ENCODE data around the gene DYRK1A.
"Not testable (repeated sequence)": the region's sequence is repeated elsewhere in the genome, so short reads cannot be mapped to it uniquely, and the experiment has no call there.

Gene DYRK1A

DNA sequence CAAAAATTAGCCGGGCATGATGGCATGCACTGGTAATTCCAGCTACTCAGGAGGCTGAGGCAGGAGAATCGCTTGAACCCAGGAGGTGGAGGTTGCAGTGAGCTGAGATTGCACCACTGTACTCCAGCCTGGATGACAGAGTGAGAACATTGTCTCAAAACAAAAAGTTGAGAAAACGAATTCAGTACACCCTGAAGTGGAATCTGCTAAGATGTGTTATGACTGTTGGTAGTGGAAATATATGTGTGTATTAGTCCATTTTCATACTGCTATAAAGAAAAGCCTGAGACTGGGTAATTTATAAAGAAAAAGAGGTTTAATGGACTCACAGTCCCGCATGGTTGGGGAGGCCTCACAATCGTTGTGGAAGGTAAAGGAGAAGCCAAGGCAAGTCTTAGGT, 158.4 kb downstream of the DYRK1A start:
- DNase-seq (ENCODE audit: low read depth in 2 of 3, low spot score in 2 of 3) = not testable (repeated sequence)

DNA sequence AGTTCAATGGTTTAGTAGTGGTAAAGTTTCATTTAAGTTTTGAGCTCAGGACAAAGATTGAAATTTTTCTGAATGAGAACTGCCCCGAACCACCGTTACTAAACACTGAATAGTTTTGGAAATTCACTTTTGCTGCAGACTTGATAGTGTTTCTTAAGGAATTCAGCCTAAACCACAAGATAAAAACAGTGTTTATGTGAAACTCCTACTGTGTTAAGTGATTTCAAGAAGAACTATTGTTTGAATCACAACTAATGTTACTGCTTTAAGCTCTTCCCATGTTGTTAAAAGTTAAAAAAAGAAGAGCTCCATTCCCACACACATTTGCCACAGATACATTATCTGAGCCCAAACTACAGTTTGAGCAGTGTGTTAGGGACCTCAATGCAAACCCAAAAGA, 159.2 kb downstream of the DYRK1A start:
- no peak for DNase-seq (ENCODE audit: low read depth in 2 of 3, low spot score in 2 of 3)

- no peak for DNase-seq (ENCODE audit: low read depth in 2 of 3, low spot score in 2 of 3)
Observed at GRCh38 chr21:37527103-37527502, 160.5 kb downstream of the DYRK1A start.

GRCh38 chr21:37527716-37528115, 161.1 kb downstream of the DYRK1A start:
- DNase-seq (ENCODE audit: low read depth in 2 of 3, low spot score in 2 of 3) = no peak

GRCh38 chr21:37528150-37528937, 161.8 kb downstream of the DYRK1A start:
- no peak for DNase-seq (ENCODE audit: low read depth in 2 of 3, low spot score in 2 of 3)

GRCh38 chr21:37529649-37530048, 163.1 kb downstream of the DYRK1A start:
- no peak for DNase-seq (ENCODE audit: low read depth in 2 of 3, low spot score in 2 of 3)

DNA sequence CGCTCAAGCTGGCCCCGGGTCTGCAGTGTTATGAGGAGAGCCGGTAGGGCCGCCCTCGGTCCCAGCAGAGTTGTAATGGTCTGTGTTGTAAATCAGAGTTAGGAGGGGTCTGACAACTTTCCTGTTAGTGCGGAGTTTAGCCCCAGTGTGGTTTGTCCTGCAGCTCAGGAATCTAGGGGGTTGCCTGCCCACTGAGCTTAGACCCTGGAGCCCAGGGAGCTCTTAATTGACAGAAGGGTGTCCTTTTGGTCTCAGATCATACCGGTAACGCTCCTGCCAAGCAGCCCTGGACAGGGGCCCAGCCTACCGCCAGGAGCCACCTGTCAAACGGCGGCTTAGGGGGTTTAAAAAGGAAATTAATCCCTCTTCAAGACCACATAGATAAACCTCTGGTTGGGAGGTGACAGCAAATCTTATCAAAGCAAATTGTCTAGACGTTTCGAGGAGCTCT, 164.4 kb downstream of the DYRK1A start:
- no peak for DNase-seq (ENCODE audit: low read depth in 2 of 3, low spot score in 2 of 3)

DNA sequence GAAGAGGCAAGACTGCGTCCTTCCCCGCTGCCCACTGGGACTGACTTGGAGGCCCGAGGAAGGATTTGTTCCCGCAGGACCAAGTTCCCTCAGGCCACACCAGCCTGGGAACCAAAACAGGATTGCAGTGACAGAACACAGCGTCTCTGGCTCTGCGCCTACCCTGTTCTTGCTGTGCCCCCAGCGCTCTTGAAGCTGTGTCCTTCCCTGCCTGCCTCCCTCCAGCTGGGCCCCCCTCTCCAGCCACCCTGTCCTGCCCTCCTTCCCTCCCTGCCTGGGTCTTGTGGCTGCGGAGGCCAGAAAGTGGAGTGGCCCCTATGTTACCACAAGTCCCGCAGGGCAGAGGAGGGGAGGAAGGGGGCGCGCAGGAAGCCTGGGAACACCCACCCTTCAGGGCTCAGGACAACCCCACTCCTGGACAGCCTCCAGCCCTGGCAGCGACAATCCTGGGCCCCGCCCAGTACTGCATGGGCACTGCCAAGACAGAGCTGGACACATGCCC, 164.9 kb downstream of the DYRK1A start:
- DNase-seq (ENCODE audit: low read depth in 2 of 3, low spot score in 2 of 3) = no peak

DNA sequence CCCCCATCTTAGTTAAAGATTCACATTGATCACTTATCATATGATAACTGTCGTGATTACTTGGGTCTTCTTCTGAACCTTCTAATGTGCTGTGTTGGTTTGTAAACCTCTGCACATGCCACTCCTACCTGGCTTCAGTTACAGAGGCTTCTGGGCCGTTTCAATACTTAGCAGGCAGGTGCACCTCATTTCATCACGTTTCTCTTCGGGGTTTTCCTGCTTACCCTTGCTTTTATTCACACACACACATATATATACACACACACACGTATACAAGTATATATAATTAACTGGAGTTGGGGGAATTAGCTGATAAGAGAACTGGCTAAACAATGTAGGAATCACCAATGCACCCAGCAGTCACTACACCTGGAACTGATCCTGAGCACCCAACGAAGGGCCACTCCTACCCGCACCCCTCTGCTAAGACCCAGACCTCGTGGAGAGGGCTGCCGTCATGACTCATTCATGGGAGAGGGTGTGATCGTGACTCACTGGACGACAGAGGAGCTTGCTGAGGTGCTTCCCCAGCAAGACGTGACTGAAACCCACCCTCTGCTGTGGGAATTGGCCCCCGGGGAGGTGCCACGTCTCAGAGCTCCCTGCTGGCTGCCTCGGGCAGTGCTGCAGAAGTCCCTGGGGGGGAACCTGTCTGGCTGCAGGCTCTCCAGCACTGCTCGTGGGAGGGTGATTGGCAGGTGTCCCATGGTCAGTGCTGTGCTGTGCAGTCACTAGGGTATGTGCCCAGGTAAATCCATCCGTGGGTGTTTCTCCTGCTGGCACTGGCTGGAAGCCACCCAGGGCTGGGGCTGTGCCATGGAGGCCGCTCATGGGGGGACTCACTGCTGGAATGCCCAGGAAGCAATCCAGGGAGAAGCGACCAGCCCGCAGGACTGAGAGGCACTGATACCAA, 166.6 kb downstream of the DYRK1A start:
- DNase-seq (ENCODE audit: low read depth in 2 of 3, low spot score in 2 of 3) = peak in 2 of 3 experiments; percentile 13 to 14

- no peak for DNase-seq (ENCODE audit: low read depth in 2 of 3, low spot score in 2 of 3)
Observed at GRCh38 chr21:37534431-37534830, 167.9 kb downstream of the DYRK1A start.

DNA sequence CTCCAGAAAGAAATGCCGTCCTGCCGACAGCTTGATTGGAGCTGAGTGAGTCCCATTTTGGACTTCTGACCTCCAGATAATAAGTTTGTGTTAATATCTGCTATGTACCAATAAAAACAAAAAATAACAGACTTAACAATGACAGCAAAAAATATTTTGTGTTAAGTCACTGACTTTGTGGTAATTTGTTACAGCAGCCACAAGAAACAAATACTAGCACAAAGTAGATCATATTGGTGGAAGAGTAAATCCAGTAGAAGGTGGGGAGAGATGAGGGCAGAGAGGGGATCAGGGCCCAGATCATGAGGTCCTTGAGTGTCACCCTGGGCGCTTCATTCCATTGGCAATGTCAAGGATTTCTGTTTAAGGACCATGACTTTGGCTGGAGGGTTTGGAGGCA, 168.6 kb downstream of the DYRK1A start:
- no peak for DNase-seq (ENCODE audit: low read depth in 2 of 3, low spot score in 2 of 3)

GRCh38 chr21:37535672-37536071, 169.1 kb downstream of the DYRK1A start:
- no peak for DNase-seq (ENCODE audit: low read depth in 2 of 3, low spot score in 2 of 3)

- DNase-seq (ENCODE audit: low read depth in 2 of 3, low spot score in 2 of 3) = no peak
Observed at GRCh38 chr21:37536616-37537278, 170.2 kb downstream of the DYRK1A start.

DNA sequence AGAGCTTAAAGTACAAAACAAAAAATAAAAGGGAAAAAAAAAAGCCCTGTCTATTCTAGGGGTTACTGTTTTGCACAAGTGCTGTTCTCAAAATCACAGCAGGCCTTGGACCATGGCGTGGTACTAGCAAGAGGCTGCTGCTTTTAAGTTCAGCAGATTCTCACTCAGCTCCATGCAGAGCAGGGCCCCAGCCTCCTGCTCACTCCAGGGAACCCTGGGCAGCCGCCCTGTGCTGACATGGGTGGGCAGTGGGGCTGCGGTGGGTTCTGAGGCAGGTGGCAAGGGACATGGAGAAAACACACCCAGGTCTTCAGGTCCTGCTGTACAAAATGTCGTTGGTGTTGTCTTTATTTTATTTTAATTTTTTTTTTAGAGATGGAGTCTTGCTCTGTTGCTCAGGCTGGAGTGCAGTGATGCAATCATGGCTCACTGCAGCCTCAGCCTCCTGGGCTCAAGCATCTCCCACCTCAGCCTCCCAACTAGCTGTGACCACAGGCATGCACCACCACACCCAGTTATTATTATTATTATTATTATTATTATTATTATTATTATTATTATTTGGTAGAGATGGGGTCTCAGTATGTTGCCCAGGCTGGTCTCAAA, 170.9 kb downstream of the DYRK1A start:
- DNase-seq (ENCODE audit: low read depth in 2 of 3, low spot score in 2 of 3) = no peak

DNA sequence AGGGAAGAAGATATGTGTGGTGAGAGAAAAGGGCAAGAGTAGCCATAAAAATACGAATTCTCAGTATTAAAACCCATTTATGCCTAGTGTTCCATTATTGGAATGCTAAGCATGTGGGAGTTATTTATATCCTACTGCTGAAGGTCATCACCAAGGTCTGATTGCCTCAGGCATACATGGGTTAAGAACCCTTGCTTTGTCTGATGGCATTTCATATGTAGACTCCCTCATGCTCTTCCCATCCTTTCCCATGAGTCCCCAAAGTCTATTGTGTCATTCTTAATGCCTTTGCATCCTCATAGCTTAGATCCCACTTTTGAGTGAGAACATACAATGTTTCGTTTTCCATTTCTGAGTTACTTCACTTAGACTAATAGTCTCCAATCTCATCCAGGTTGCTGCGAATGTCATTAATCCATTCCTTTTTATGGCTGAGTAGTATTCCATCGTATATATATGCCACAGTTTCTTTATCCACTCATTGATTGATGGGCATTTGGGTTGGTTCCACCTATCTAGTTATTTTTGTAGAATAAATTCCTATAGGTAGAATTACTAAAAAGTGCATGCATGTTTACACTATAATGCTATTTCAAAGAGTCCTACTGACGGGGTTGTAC, 172.5 kb downstream of the DYRK1A start:
- DNase-seq (ENCODE audit: low read depth in 2 of 3, low spot score in 2 of 3) = no peak

- not testable (repeated sequence) for DNase-seq (ENCODE audit: low read depth in 2 of 3, low spot score in 2 of 3)
Observed at GRCh38 chr21:37541128-37541527, 174.6 kb downstream of the DYRK1A start.

DNA sequence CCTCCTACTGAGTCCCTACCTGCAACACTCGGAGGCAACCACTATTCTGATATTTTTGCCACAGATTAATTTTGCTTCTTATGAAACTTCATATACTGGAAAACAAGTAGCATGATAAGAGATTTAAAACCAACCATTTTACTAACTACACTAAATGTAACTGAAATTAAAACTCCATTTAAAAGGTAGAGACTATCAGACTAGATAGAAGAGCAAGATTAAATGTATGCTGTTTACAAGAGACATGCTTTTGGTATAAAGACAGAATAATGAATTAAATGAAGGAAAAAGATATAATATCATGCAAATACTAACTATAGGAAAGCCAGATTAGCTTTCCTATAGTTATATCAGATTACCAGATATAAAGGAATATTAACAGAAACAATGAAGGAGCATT, 175.9 kb downstream of the DYRK1A start:
- DNase-seq (ENCODE audit: low read depth in 2 of 3, low spot score in 2 of 3) = no peak

GRCh38 chr21:37546299-37546908, 179.8 kb downstream of the DYRK1A start:
- DNase-seq (ENCODE audit: low read depth in 2 of 3, low spot score in 2 of 3) = no peak

DNA sequence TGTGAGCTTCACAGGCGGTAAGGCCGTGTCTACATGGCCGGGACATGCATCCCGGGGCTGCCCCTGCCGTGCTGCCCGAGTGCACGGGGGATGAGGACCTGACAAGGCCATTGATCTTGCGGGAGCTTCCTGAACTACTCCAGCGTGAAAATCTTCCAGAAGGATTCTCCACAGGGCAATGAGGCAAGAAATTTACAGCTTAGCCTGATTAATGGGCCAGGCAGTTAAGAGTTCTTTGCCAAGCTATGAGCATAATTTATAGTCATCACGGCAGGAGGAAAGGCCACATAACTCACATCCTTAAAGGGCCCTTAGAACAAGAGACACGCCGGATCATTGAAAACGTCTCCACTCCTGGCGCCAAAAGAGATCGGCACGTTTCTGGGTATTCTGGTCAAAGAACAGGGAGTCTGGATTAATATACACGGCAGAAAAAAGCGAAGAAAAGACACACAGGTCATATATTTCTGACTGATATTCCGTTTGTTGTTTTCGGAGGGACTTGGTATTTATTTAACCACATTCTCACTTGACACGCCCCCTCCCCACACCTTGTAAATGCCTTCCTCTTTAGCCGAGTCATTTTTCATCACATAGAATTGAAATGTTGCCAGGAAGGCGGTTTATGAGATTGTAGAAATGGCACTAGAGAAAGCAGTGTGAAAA, 180.5 kb downstream of the DYRK1A start:
- DNase-seq (ENCODE audit: low read depth in 2 of 3, low spot score in 2 of 3) = no peak

Measured in activated CD8-positive, alpha-beta memory T cell treated with anti-CD3 and anti-CD28 coated beads for 48 hours (primary cell).